HepG2 (cell line): Measurements from ENCODE around the gene NAPB. TPM values are rescaled to one million over a fixed set of nuclear protein-coding genes. Genes with fewer than 3 reads are reported as not detected.

Experiments
- BHLHE40 ChIP-seq: IDR thresholded peaks from 2 replicates; pipeline ENCODE4 v1.6.1; 2011; ENCODE audit warnings: low read length, improper control_type of control experiment
- DMAP1 ChIP-seq: IDR thresholded peaks from 2 replicates; pipeline ENCODE4 v1.6.1; 2016
- FOSL1 ChIP-seq: sonication (generic); formaldehyde crosslinking; IDR thresholded peaks from 2 replicates; pipeline ENCODE4 v1.9.0; 2021; ENCODE audit warnings: missing genetic modification reagents, borderline replicate concordance
- HIC2 ChIP-seq: sonication (generic); formaldehyde crosslinking; IDR thresholded peaks from 2 replicates; pipeline ENCODE4 v1.9.0; 2022; ENCODE audit warnings: low read depth, missing genetic modification reagents
- SCMH1 ChIP-seq: sonication (generic); formaldehyde crosslinking; IDR thresholded peaks from 2 replicates; pipeline ENCODE4 v1.9.0; 2021; ENCODE audit warnings: missing genetic modification reagents, mild to moderate bottlenecking, borderline replicate concordance
- ZBTB20 ChIP-seq: sonication (generic); formaldehyde crosslinking; IDR thresholded peaks from 2 replicates; pipeline ENCODE4 v1.8.1; 2023; ENCODE audit warnings: missing genetic modification reagents, low read depth, mild to moderate bottlenecking, borderline replicate concordance
- ZBTB49 ChIP-seq: sonication (generic); formaldehyde crosslinking; IDR thresholded peaks from 2 replicates; pipeline ENCODE4 v1.4.0; 2020; ENCODE audit warnings: missing genetic modification reagents, borderline replicate concordance
- ZFX ChIP-seq: sonication (generic); formaldehyde crosslinking; IDR thresholded peaks from 2 replicates; pipeline ENCODE4 v1.4.0; 2020; ENCODE audit warnings: mild to moderate bottlenecking, low read depth, missing genetic modification reagents, moderate library complexity
- ZNF276 ChIP-seq: sonication (generic); formaldehyde crosslinking; IDR thresholded peaks from 2 replicates; pipeline ENCODE4 v1.4.0; 2020; ENCODE audit warnings: mild to moderate bottlenecking, low read depth, missing genetic modification reagents
- ZNF296 ChIP-seq: sonication (generic); formaldehyde crosslinking; conservative IDR thresholded peaks from 2 replicates; pipeline ENCODE4 v1.5.0; 2020; ENCODE audit warnings: mild to moderate bottlenecking, missing genetic modification reagents
- ZNF687 ChIP-seq: sonication (generic); formaldehyde crosslinking; IDR thresholded peaks from 2 replicates; pipeline ENCODE4 v1.5.1; 2020; ENCODE audit warnings: mild to moderate bottlenecking, missing genetic modification reagents, moderate library complexity
- ZNF747 ChIP-seq: sonication (generic); formaldehyde crosslinking; IDR thresholded peaks from 2 replicates; pipeline ENCODE4 v1.8.1; 2023; ENCODE audit warnings: missing genetic modification reagents, mild to moderate bottlenecking, borderline replicate concordance
- ZNF878 ChIP-seq: sonication (generic); formaldehyde crosslinking; IDR thresholded peaks from 2 replicates; pipeline ENCODE4 v1.8.1; 2023; ENCODE audit warnings: mild to moderate bottlenecking, missing genetic modification reagents, moderate library complexity
- polyA plus RNA-seq, 8 experiments: library from polyadenylated mRNA; depleted of rRNA in 3 of 8; stranded (reverse) in 7 of 8; unstranded in 1 of 8; fragments of >200 nt; fragmentation: Illumina TruSeq in 4 of 8; extraction: Trizol in 4 of 8; gene quantifications; 2 replicates each; pipeline versions ENCODE4 v1.2.1 to v1.2.3, GENCODE V29; 2011 to 2016; ENCODE audit warnings: low read depth in 4 of 8, missing spikeins in 1 of 8, mixed read lengths in 1 of 8; ENCODE audit not compliant: insufficient read depth in 1 of 8
- total RNA-seq, 5 experiments: library from RNA; depleted of rRNA; stranded (reverse); fragments of >200 nt; fragmentation: Illumina TruSeq; extraction: Trizol; gene quantifications; 2 replicates each; pipeline ENCODE4 v1.2.3, GENCODE V29; 2016; ENCODE audit warnings: low read depth in 1 of 5
- TF ChIP-seq, protein P1 (sequence below): sonication (generic); formaldehyde crosslinking; IDR thresholded peaks from 2 replicates; pipeline ENCODE4 v1.8.0; 2022; ENCODE audit warnings: missing genetic modification reagents, mild to moderate bottlenecking, moderate library complexity, borderline replicate concordance

The NAPB gene
- total and polyA plus RNA-seq, 2 of the 13 experiments (the other 11 are each of a cell fraction or from before 2014, with no cell fraction given): 15.2 to 16.1 TPM

DNA sequence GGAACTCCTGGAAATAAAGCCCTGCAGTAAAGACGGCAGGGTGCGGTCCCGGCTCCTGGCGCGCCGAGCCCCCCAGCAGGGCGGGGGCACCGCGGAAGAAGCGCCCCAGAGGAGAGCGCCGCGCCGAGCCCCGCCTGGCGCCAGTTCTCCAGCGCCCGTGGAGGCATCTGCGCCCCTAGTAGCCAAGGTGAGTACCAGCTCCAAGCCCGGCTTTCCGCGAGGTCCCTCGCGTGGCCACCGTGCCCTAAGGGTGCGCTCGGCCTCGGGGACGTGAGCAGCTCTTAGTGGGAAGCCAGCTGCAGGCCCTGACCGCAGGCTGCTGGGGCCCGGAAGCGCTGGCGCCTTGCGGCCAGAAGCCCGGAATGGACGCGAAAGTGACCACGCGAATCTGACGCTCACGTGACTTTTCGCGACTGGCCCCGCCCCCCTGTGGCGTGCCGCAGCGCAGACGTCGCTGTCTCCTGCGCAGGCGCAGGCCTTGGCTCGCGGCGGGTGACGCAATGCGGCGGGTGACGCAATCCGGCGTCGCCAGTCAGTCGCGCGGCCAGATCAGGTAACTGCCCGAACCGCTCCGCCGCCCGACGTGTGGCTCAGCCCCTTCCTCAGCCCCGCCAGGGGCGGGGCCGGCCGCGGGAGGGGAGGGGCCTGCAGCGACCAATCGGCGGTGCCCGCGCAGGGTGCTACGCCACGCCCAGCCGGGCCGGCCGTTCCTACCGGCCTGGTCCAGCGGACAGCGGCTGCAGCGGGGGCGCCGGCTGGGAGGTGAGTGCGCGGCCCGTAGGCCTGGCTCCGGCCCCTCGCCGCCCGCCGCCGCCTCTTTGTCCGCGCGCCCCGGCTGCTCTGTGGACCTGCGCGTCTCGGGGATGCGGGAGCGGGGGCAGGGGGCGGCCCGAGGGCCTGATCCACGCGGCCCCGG is 59.6 kb downstream of the NAPB start, which contains the start of gene GZF1 (continued):
- TF ChIP-seq, protein P1, sequence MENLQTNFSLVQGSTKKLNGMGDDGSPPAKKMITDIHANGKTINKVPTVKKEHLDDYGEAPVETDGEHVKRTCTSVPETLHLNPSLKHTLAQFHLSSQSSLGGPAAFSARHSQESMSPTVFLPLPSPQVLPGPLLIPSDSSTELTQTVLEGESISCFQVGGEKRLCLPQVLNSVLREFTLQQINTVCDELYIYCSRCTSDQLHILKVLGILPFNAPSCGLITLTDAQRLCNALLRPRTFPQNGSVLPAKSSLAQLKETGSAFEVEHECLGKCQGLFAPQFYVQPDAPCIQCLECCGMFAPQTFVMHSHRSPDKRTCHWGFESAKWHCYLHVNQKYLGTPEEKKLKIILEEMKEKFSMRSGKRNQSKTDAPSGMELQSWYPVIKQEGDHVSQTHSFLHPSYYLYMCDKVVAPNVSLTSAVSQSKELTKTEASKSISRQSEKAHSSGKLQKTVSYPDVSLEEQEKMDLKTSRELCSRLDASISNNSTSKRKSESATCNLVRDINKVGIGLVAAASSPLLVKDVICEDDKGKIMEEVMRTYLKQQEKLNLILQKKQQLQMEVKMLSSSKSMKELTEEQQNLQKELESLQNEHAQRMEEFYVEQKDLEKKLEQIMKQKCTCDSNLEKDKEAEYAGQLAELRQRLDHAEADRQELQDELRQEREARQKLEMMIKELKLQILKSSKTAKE (CRISPR knock-in tag): peak; percentile 93
- TF ChIP-seq ZNF687 (CRISPR knock-in tag) (peak; percentile 97), SCMH1 (CRISPR knock-in tag) (no peak), ZNF747 (peak; percentile 100), ZBTB49 (CRISPR knock-in tag) (no peak), BHLHE40 (peak; percentile 100), ZBTB20 (CRISPR knock-in tag) (peak; percentile 91), ZNF276 (CRISPR knock-in tag) (peak; percentile 83; the same call in 1 of the 2 replicates), FOSL1 (CRISPR knock-in tag) (peak; percentile 65; the same call in 1 of the 2 replicates), HIC2 (CRISPR knock-in tag) (peak; percentile 71; the same call in 1 of the 2 replicates), ZFX (peak; percentile 99), ZNF296 (CRISPR knock-in tag) (peak; percentile 99), ZNF878 (no peak), DMAP1 (CRISPR knock-in tag) (peak; percentile 99)
